Suprapubic skin (tissue), 4 donors: ENCODE measurements around the gene NUCB2. TPM values are rescaled to one million over a fixed set of nuclear protein-coding genes. Genes with fewer than 3 reads are reported as not detected.

Experiments
- DNase-seq, 2 donors: peaks; one replicate each; pipeline ENCODE4 v3.0.0-alpha.2; 2019; ENCODE audit warnings: low spot score in 2 of 2
- H3K27ac ChIP-seq: fragments of 200-600 bp; sonication (generic); one replicate; pipeline ENCODE4 v1.5.1; 2019
- H3K27me3 ChIP-seq: fragments of 200-600 bp; sonication (generic); one replicate; pipeline ENCODE4 v1.5.1; 2019
- H3K36me3 ChIP-seq: fragments of 200-600 bp; sonication (generic); one replicate; pipeline ENCODE4 v1.5.1; 2019
- H3K4me1 ChIP-seq: fragments of 200-600 bp; sonication (generic); one replicate; pipeline ENCODE4 v1.5.1; 2019
- H3K4me3 ChIP-seq: fragments of 200-600 bp; sonication (generic); one replicate; pipeline ENCODE4 v1.5.1; 2019; ENCODE audit warnings: mild to moderate bottlenecking
- H3K9me3 ChIP-seq: fragments of 200-600 bp; sonication (generic); one replicate; pipeline ENCODE4 v1.5.1; 2019
- EP300 ChIP-seq: sonication (generic); formaldehyde crosslinking; IDR thresholded peaks from one replicate; pipeline ENCODE4 v1.6.1; 2017; ENCODE audit warnings: antibody characterized with exemption
- POLR2A ChIP-seq, 2 donors: fragments of 450-650 bp; IDR thresholded peaks; one replicate each; pipeline ENCODE4 v1.6.1; 2017; ENCODE audit warnings: antibody characterized with exemption in 2 of 2, mild to moderate bottlenecking in 2 of 2, moderate library complexity in 2 of 2
- POLR2AphosphoS5 ChIP-seq, 3 donors: sonication (generic); formaldehyde crosslinking; IDR thresholded peaks; one replicate each; pipeline ENCODE4 v1.6.1; 2017; ENCODE audit warnings: antibody characterized with exemption in 3 of 3
- WGBS: methylation state at CpG from one replicate; pipeline ENCODE4 v1.1.5; 2018; 5-methylcytosine and 5-hydroxymethylcytosine counted together
- total RNA-seq, 4 donors: library from RNA; depleted of rRNA; stranded (reverse); fragments of >200 nt; gene quantifications; one replicate each; pipeline ENCODE4 v1.1.0, GENCODE V29; 2016
- TF ChIP-seq, protein P1 (sequence below), 2 donors: fragments of 200-600 bp in 1 of 2; fragments of 450-650 bp in 1 of 2; sonication (generic) in 1 of 2; IDR thresholded peaks; one replicate each; pipeline ENCODE4 v1.5.1; 2016 to 2019; ENCODE audit warnings: antibody characterized with exemption in 2 of 2, mild to moderate bottlenecking in 1 of 2, moderate library complexity in 1 of 2

Gene NUCB2
- total RNA-seq, 4 donors from 2014 or later, result 12.7 to 35.1 (median 31.1) TPM

- H3K27me3 ChIP-seq, result no peaks in the 10 kb centered on the region
- peak overlapping the region; percentile 72 for H3K4me3 ChIP-seq
- TF ChIP-seq POLR2AphosphoS5 (IDR thresholded peaks at IDR 0.05), result no peak
- peak; percentile 75 to 85 for DNase-seq
- H3K4me1 ChIP-seq, result peaks cover 24% of the 10 kb centered on the region
- no peaks in the 10 kb centered on the region for H3K9me3 ChIP-seq
- no peaks in the 10 kb centered on the region for H3K36me3 ChIP-seq
- H3K27ac ChIP-seq, result peak overlapping the region; percentile 68
- WGBS, result 1% methylated on average over 69 of the region's 69 CpGs
Observed at GRCh38 chr11:17352950-17353820, 76.6 kb downstream of the NUCB2 start.

- H3K4me3 ChIP-seq, result peak overlapping the region; percentile 72
- no peaks in the 10 kb centered on the region for H3K27me3 ChIP-seq
- H3K27ac ChIP-seq, result peak overlapping the region; percentile 68
- TF ChIP-seq POLR2AphosphoS5 (IDR thresholded peaks at IDR 0.05), result no peak
- TF ChIP-seq, protein P1, sequence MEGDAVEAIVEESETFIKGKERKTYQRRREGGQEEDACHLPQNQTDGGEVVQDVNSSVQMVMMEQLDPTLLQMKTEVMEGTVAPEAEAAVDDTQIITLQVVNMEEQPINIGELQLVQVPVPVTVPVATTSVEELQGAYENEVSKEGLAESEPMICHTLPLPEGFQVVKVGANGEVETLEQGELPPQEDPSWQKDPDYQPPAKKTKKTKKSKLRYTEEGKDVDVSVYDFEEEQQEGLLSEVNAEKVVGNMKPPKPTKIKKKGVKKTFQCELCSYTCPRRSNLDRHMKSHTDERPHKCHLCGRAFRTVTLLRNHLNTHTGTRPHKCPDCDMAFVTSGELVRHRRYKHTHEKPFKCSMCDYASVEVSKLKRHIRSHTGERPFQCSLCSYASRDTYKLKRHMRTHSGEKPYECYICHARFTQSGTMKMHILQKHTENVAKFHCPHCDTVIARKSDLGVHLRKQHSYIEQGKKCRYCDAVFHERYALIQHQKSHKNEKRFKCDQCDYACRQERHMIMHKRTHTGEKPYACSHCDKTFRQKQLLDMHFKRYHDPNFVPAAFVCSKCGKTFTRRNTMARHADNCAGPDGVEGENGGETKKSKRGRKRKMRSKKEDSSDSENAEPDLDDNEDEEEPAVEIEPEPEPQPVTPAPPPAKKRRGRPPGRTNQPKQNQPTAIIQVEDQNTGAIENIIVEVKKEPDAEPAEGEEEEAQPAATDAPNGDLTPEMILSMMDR (IDR thresholded peaks at IDR 0.05), result no peak
- no peak for TF ChIP-seq POLR2A (IDR thresholded peaks at IDR 0.05)
- no peak for TF ChIP-seq EP300
- DNase-seq, result no peak
- peaks cover 24% of the 10 kb centered on the region for H3K4me1 ChIP-seq
- no peaks in the 10 kb centered on the region for H3K9me3 ChIP-seq
- H3K36me3 ChIP-seq, result no peaks in the 10 kb centered on the region
- WGBS, result 10% methylated on average over 15 of the region's 15 CpGs
Observed at GRCh38 chr11:17353821-17354600, 77.5 kb downstream of the NUCB2 start.

DNA sequence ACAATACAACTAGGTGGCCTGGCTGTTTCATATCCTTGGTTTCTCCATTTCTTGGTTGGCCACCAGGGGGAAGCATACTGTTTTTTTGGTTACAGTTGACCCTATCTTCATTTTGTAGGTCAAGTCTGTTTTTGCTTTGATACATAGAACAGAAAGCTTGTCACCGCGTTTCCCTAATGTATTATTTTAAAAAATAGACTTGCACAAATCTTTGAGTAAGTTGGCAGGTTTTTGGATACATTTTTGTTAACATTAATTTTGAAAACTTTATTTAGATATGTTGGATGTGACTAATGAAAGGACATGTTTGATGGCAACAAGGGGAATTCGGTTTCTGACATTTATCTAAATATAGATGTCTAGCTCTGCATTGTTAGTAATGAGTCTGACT lies 78.1 kb downstream of the NUCB2 start:
- Histone ChIP-seq H3K4me3 (no peak overlapping the region), H3K27ac (no peak overlapping the region), H3K9me3 (no peaks in the 10 kb centered on the region), H3K27me3 (no peaks in the 10 kb centered on the region), H3K36me3 (no peaks in the 10 kb centered on the region), H3K4me1 (peaks cover 24% of the 10 kb centered on the region)
- no peak for TF ChIP-seq EP300
- TF ChIP-seq, protein P1 (IDR thresholded peaks at IDR 0.05), result peak; percentile 30 to 50
- 52% methylated on average over 3 of the region's 3 CpGs for WGBS
- DNase-seq, result no peak

DNA sequence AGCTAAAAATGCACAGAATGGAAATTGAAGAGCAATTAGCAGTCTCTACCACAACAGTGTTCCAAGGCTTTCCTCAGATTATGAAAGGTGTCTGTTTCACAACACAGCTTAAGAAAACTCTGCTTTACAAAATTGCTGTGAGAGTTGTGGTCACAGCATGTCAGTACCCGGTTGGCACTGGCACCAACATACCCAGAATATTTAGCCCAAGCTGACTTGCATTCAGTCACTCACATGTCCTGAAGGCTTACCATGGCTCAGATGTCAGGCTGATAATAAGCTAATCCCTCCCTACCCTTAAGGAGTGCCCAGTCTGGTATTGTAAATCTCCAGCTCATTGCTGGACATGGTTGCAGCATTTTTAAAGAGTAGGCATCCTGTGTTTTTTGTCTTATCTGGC lies 90.0 kb downstream of the NUCB2 start:
- Histone ChIP-seq H3K4me1 (no peaks in the 10 kb centered on the region), H3K36me3 (peaks cover 25% of the 10 kb centered on the region), H3K4me3 (no peak overlapping the region), H3K27me3 (no peaks in the 10 kb centered on the region), H3K9me3 (peaks cover 25% of the 10 kb centered on the region), H3K27ac (no peak overlapping the region)
- 63% methylated on average over 1 of the region's 1 CpG for WGBS
- TF ChIP-seq POLR2AphosphoS5 (IDR thresholded peaks at IDR 0.05) (no peak), EP300 (no peak), POLR2A (IDR thresholded peaks at IDR 0.05) (no peak)
- TF ChIP-seq, protein P1 (IDR thresholded peaks at IDR 0.05), result no peak
- DNase-seq, result no peak

DNA sequence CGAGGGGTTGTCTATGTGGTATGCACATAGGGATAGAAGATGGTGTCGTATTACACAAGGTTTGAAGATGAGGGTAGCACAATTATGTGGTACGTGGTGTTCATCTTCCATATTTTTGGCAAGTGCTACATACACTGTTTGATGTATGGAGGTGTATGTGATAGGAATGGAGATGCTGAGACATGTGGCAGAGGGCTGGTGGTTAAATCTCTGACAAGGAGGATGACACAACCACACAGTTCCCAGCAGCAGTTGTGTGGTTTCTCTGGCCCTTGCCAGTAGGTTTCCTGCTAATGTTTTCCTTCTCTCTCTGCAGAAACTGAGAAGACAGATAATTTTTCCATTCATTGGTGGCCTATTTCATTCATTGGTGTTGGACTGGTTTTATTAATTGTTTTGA lies 92.0 kb downstream of the NUCB2 start:
- Histone ChIP-seq H3K27me3 (no peaks in the 10 kb centered on the region), H3K4me3 (no peak overlapping the region), H3K9me3 (peaks cover 40% of the 10 kb centered on the region), H3K4me1 (no peaks in the 10 kb centered on the region), H3K27ac (no peak overlapping the region), H3K36me3 (peaks cover 45% of the 10 kb centered on the region)
- TF ChIP-seq POLR2A (IDR thresholded peaks at IDR 0.05) (no peak), POLR2AphosphoS5 (IDR thresholded peaks at IDR 0.05) (no peak), EP300 (no peak)
- TF ChIP-seq, protein P1 (IDR thresholded peaks at IDR 0.05), result no peak
- WGBS, result 90% methylated on average over 3 of the region's 3 CpGs
- no peak for DNase-seq
